DMS 273 (cell line): ENCODE measurements around the gene PCSK9.
A peak's percentile ranks its signal among the peaks of the same experiment; 100 is the strongest.

Experiments used
- DNase-seq: peaks from one replicate; lab custom pipeline; 2025; ENCODE audit not compliant: unreplicated experiment; lab: John Stamatoyannopoulos, UW

The PCSK9 gene

DNA sequence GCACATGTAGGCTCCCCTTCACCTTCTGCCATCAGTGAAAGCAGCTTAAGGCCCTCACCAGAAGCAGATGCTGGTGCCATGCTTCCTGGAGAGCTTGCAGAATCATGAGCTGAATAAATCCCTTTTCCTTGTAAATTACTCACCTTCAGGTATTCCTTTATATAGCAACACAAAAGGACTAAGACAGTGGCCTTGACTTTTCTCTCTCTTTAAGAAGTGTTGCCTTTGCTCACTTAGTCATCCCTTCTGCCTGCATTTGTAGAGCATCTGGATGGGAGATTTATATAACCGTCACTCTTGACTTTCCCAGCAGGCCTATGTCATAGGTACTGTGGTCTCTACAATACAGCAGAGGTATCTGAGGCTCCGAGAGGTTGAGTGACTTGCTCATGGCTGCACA lies 3.7 kb downstream of the PCSK9 start:
- DNase-seq, result peak; percentile 41

DNA sequence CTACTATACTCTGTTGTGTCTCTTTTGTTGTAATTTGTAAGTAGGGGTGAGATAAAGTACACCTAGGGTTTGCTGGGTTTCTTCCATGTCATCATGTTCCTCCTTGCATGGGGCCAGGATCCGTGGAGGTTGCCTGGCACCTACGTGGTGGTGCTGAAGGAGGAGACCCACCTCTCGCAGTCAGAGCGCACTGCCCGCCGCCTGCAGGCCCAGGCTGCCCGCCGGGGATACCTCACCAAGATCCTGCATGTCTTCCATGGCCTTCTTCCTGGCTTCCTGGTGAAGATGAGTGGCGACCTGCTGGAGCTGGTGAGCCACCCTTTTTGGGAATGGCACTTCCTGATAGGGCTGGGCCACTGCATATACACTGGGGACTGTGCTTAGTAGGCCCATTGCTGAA lies 4.4 kb downstream of the PCSK9 start:
- no peak for DNase-seq

DNA sequence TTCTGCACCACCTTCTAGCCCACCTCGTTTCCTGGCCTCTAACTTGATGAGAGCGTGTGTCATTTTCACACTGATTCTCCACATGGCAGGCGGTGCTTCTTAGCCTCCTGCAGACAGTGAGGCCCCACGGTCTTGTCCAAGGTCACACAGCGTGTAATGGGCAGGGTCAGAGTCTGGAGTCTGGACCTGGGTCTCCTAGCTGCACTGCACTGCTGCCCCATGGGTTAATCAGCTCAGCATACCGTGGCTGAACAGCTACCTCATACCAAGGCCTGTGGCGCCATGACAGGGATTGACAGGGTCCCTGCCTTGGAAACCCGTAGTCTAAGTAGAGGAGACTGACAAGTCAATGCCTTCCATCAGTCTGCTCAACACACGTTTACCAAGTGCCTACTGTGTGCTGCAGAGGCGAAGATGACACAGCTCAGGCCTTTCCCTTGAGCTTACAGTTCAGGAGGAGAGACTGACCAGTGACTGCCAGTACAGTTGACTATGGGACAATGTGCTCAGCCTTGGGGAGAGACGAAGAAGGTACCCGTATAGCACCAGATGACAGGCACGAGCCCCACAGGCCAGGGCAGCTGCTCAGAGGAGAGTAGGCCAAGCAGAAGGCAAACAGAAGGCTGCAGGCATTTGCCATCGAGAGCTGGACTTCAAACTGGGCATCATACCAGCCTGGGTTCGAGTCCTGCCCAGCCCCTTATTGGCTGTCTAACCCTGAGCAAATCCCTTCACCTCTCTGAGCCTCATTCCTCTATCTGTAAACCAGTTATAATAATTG lies 5.5 kb downstream of the PCSK9 start:
- no peak for DNase-seq

GRCh38 chr1:55045430-55045829 lies 6.1 kb downstream of the PCSK9 start:
- peak; percentile 35 for DNase-seq

DNA sequence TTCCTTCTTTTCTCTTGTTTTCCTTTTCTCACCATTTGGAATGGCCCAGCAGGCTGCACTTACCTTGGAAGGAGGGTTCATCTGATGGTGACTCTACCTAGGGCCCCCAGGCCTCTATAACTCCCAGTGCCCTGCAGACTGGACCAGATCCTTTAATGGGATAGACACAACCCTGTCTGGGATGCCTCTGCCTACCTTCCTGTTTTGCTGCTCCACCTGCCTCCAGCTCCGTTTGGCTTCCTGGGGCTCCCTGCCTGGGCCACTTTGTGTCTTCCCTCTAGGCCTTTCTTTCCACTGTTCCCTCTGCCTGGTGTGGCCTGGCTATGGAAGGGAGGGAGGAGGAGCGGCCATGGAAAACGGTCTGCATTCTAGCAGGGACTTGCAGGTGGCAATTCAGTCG lies 7.5 kb downstream of the PCSK9 start:
- no peak for DNase-seq

DNA sequence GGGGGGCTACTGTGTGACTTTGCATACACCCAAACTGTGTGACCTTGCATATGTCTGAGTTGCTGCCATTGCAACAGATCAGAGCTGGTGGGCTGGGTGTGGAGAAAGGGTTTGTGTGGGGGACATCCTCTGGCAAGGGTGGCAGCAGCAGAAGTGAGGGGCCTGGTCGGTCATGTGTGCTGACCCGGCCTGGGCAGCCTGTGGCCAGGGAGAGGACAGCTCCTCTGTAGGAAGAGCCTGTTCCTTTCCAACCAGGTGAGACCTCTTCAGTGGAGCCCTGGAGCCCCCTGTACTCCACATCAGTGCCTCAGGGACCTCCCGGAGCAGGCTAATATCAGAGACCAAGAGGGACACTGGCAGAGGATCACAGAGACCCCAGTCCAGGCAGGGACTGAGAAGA lies 8.3 kb downstream of the PCSK9 start:
- DNase-seq, result no peak

DNA sequence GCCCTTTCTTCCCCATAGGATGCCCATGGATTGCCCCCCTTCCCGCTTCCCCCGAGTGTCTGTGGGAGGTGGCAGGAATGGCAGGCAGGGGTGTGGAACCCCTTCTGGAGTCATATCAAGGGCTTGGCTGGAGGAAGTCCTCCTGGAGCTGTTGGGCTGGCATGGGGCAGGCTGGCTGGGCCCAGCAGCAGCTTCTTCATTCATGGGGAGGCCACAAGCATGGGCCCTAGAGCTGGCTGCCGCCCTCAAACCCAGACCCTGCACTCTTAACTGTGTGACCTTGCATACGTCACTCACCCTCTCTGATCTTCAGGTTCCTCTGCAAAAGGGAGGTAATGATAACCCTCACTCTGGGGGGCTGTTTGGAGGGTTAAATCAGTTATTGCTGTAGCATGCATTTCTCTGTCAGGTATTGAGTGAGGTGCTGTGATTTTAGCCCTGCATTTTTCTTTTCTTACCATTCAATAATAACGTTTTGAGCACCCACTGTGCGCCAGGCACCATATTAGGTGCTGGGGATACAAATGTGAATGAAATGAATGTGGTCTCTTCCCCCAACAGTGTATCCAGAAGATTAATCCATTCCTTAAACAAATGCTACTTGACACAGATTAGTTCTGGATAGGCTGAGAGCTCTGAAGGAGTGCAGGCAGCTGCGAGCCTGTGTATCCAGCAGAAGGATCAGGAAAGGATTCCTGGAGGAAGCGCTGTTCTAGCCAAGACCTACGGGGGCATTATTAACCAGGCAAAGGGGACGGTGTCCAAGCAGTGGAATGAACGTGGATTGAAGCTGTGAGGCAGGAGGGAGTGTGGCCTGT lies 9.3 kb downstream of the PCSK9 start:
- peak; percentile 45 for DNase-seq

- DNase-seq, result no peak
Measured at GRCh38 chr1:55049271-55049913, 10.0 kb downstream of the PCSK9 start.

DNA sequence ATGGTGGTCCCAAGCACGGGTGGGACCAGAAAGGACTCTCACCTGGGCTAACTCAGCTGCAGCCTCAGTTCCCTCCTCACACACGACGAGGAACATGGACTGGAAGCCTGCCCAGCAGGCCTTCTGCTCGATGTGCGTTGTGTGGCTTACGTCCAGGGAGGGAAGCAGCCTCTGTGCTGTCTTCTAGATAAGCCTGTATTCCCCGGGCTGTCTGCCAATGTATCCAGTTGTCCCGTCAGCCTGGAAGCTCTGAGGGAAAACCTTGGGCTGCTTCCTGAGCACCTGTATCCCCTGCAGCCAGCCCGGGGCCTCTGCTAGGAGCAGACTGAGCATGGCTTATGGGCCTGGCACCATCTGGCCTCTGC lies 10.5 kb downstream of the PCSK9 start:
- peak; percentile 97 for DNase-seq

DNA sequence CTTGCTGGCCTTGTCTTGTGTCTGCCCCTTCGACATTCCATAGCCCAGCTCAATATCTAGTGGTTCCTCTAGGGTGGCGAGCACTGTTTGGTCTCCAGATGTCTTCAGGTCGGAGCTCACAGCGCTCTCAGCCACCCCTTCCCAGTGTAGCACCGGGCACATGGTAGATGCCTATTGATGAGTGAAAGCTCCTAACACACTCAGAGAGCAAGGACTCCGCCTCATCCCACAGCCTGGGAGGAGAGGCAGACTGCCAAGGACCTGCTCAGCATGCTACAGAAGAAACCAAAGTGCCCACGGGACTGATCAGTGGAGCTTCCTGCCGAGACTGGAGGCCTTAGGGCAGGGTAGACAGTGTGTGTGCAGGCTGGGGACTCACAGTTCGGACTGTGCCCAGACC lies 10.9 kb downstream of the PCSK9 start:
- peak; percentile 91 for DNase-seq

GRCh38 chr1:55051169-55051568 lies 11.8 kb downstream of the PCSK9 start:
- DNase-seq, result no peak

- DNase-seq, result no peak
Measured at GRCh38 chr1:55051621-55052020, 12.3 kb downstream of the PCSK9 start.

DNA sequence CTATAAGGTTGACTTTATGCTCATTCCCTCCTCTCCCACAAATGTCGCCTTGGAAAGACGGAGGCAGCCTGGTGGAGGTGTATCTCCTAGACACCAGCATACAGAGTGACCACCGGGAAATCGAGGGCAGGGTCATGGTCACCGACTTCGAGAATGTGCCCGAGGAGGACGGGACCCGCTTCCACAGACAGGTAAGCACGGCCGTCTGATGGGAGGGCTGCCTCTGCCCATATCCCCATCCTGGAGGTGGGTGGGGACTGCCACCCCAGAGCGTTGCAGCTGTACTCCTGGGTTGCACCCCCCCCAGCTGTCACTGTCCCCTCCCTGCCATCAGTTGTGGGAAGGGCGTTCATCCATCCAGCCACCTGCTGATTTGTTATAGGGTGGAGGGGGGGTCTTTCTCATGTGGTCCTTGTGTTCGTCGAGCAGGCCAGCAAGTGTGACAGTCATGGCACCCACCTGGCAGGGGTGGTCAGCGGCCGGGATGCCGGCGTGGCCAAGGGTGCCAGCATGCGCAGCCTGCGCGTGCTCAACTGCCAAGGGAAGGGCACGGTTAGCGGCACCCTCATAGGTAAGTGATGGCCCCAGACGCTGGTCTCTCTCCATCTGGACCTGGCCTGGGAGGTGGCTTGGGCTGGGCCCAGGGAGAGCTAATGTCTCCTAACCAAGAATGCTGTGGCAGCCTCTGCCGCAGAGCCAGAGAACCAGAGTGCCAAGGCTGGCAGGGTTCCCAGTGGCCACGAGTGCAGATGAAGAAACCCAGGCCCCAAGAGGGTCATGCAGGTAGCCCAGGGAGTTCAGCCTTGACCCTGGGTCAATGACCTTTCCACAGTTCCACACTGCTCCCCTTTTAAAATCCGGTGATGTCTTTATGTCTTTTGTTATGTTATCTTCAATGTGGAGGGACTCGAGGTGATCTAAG lies 13.1 kb downstream of the PCSK9 start:
- DNase-seq, result no peak

- no peak for DNase-seq
Measured at GRCh38 chr1:55053265-55053954, 14.1 kb downstream of the PCSK9 start.

- no peak for DNase-seq
Measured at GRCh38 chr1:55054396-55054795, 15.0 kb downstream of the PCSK9 start.

- DNase-seq, result no peak
Measured at GRCh38 chr1:55055084-55055882, 15.9 kb downstream of the PCSK9 start.

GRCh38 chr1:55055951-55056631 lies 16.7 kb downstream of the PCSK9 start:
- DNase-seq, result no peak

DNA sequence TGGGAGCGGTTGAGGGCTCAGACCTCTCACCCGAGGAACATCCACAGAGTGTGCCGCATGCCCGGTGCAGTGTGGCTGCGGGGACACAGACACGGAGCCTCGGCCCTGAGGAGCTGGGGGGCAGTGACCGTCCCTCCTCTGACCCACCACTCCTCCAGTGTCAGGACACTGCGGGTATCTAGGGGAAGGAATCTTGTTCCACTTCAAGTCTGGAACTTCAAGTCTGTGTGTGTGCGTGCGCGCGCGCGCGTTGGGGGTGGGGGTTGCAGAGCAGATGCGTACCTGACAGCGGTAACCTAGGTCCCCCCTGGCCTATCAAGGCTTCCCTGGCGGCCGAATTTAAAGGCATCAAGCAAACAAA lies 17.3 kb downstream of the PCSK9 start:
- DNase-seq, result no peak
